WERI-Rb-1 (cell line): Measurements from ENCODE around the gene DCC.

Experiments
- DNase-seq: peaks from one replicate; pipeline ENCODE4 v3.0.0-alpha.2; 2020
- H3K27ac ChIP-seq: fragments of 250-450 bp; sonication (Bioruptor Pico); 2 replicates; pipeline ENCODE4 v1.5.1; 2020; ENCODE audit warnings: mild to moderate bottlenecking, moderate library complexity
- H3K27me3 ChIP-seq: fragments of 250-450 bp; sonication (Bioruptor Pico); 2 replicates; pipeline ENCODE4 v1.5.1; 2021; ENCODE audit warnings: mild to moderate bottlenecking, low read depth, moderate library complexity; ENCODE audit not compliant: insufficient read depth, severe bottlenecking
- H3K36me3 ChIP-seq: fragments of 250-450 bp; sonication (Bioruptor Pico); 2 replicates; pipeline ENCODE4 v1.5.1; 2020; ENCODE audit warnings: mild to moderate bottlenecking, moderate library complexity
- H3K4me3 ChIP-seq: 2 replicates; pipeline ENCODE4 v1.5.1; 2011; ENCODE audit warnings: low read depth, mild to moderate bottlenecking, control low read depth, low read length
- H3K9me3 ChIP-seq: fragments of 250-450 bp; sonication (Bioruptor Pico); 2 replicates; pipeline ENCODE4 v1.5.1; 2021; ENCODE audit warnings: mild to moderate bottlenecking, moderate library complexity; ENCODE audit not compliant: severe bottlenecking
- CTCF ChIP-seq: IDR thresholded peaks from 2 replicates; pipeline ENCODE4 v1.5.1; 2011; ENCODE audit warnings: low read depth, mild to moderate bottlenecking, control low read depth, inconsistent platforms, low read length

The DCC gene

GRCh38 chr18:53131001-53131400, 791.0 kb downstream of the DCC start:
- no peaks in the 10 kb centered on the region for H3K27me3 ChIP-seq
- no peak for DNase-seq
- no peaks in the 10 kb centered on the region for H3K36me3 ChIP-seq
- TF ChIP-seq CTCF = no peak
- H3K4me3 ChIP-seq = no peak overlapping the region
- no peak overlapping the region for H3K27ac ChIP-seq
- H3K9me3 ChIP-seq = no peaks in the 10 kb centered on the region

GRCh38 chr18:53134711-53135110, 794.7 kb downstream of the DCC start:
- Histone ChIP-seq H3K36me3 (no peaks in the 10 kb centered on the region), H3K27ac (no peak overlapping the region), H3K4me3 (no peak overlapping the region), H3K27me3 (no peaks in the 10 kb centered on the region), H3K9me3 (peaks cover 4% of the 10 kb centered on the region)
- no peak for DNase-seq
- no peak for TF ChIP-seq CTCF

- Histone ChIP-seq H3K36me3 (no peaks in the 10 kb centered on the region), H3K4me3 (no peak overlapping the region)
- no peak for TF ChIP-seq CTCF
Measured at GRCh38 chr18:53135654-53136053, 795.7 kb downstream of the DCC start.

GRCh38 chr18:53139746-53140500, 799.9 kb downstream of the DCC start:
- Histone ChIP-seq H3K27me3 (no peaks in the 10 kb centered on the region), H3K36me3 (no peaks in the 10 kb centered on the region), H3K27ac (no peak overlapping the region), H3K9me3 (peaks cover 4% of the 10 kb centered on the region), H3K4me3 (no peak overlapping the region)
- DNase-seq = no peak
- TF ChIP-seq CTCF = no peak

More at GRCh38 chr18:53135654-53136053, 795.7 kb downstream of the DCC start:
- H3K27ac ChIP-seq = no peak overlapping the region
- DNase-seq = no peak
- peaks cover 4% of the 10 kb centered on the region for H3K9me3 ChIP-seq
- no peaks in the 10 kb centered on the region for H3K27me3 ChIP-seq

GRCh38 chr18:53142005-53142404, 802.0 kb downstream of the DCC start:
- Histone ChIP-seq H3K27me3 (no peaks in the 10 kb centered on the region), H3K4me3 (no peak overlapping the region), H3K27ac (no peak overlapping the region), H3K36me3 (no peaks in the 10 kb centered on the region), H3K9me3 (peaks cover 3% of the 10 kb centered on the region)
- no peak for TF ChIP-seq CTCF
- no peak for DNase-seq

- H3K9me3 ChIP-seq = no peaks in the 10 kb centered on the region
- no peak overlapping the region for H3K27ac ChIP-seq
- no peak overlapping the region for H3K4me3 ChIP-seq
- H3K27me3 ChIP-seq = no peaks in the 10 kb centered on the region
- no peak for DNase-seq
- TF ChIP-seq CTCF = no peak
- H3K36me3 ChIP-seq = no peaks in the 10 kb centered on the region
Measured at GRCh38 chr18:53147472-53147871, 807.5 kb downstream of the DCC start.
